Measurements from ENCODE around the gene MISP3. TPM values are rescaled to one million over a fixed set of nuclear protein-coding genes. Genes with fewer than 3 reads are reported as not detected.

Gene MISP3
- total RNA-seq, 6 experiments from 2014 or later: 0.62 to 1.2 (median 0.88) TPM

DNA sequence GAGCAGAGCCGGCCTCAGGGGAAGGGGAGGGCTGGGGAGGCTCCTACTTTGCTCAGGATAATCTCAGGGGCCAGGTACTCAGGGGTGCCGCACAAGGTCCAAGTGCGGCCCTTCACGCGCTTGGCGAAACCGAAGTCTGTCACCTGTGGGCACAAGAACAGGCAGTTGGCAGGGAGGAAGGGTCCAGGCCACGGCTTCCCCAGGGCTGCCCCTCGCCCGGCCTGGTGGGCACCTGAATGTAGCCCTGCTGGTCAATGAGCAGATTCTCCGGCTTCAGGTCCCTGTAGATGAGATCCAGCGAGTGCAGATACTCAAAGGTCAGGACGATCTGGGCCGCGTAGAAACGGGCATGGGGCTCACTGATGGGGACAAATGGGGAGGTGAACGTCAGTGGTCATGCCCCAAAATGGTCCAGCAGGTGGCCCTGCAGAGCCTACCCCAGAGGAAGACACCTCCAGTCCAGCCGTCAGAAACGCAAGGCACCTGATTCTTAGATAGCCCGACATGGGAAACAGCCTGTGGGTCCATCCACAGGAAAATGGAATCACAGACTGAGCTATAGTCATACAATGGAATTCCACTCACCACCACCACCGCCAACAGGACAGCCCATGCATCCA is 25.1 kb downstream of the MISP3 start:
- peaks cover 2% of the 10 kb centered on the region; the same call in 1 of the 2 replicates for H3K27me3 Mint-ChIP-seq (ENCODE audit: insufficient read depth)
- H3K36me3 Mint-ChIP-seq (ENCODE audit: low read depth): peaks cover 34% of the 10 kb centered on the region
- H3K4me3 Mint-ChIP-seq: no peak overlapping the region
- DNase-seq: no peak
- TF ChIP-seq, protein P1, sequence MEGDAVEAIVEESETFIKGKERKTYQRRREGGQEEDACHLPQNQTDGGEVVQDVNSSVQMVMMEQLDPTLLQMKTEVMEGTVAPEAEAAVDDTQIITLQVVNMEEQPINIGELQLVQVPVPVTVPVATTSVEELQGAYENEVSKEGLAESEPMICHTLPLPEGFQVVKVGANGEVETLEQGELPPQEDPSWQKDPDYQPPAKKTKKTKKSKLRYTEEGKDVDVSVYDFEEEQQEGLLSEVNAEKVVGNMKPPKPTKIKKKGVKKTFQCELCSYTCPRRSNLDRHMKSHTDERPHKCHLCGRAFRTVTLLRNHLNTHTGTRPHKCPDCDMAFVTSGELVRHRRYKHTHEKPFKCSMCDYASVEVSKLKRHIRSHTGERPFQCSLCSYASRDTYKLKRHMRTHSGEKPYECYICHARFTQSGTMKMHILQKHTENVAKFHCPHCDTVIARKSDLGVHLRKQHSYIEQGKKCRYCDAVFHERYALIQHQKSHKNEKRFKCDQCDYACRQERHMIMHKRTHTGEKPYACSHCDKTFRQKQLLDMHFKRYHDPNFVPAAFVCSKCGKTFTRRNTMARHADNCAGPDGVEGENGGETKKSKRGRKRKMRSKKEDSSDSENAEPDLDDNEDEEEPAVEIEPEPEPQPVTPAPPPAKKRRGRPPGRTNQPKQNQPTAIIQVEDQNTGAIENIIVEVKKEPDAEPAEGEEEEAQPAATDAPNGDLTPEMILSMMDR (IDR thresholded peaks at IDR 0.05): peak; percentile 42
- peaks cover 20% of the 10 kb centered on the region for H3K9me3 Mint-ChIP-seq
- no peak overlapping the region for H3K27ac Mint-ChIP-seq
- H3K4me1 Mint-ChIP-seq (ENCODE audit: low read depth): no peaks in the 10 kb centered on the region

DNA sequence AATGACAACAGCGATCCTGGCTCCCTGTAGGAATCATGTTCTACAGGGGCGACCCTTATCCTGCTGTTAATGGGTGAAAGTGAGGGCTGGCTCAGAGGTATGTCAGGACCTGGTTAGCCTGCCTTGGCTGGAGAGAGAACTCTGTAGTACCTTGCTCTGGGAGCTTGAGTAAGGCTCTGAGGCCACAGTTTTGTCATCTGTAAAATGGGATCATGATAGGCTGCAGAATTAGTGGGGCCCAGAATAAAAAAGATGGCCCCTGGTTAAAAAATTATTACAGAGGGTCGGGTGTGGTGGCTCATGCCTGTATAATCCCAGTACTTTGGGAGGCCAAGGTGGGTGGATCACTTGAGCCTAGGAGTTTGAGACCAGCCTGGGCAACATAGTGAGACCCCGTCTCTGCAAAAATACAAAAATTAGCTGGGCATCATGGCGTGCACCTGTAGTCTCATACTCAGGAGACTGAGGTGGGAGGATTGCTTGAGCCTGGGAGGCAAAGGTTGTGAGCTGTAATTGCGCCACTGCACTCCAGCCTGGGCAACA is 28.5 kb downstream of the MISP3 start:
- Mint-ChIP-seq H3K36me3 (ENCODE audit: low read depth) (peaks cover 15% of the 10 kb centered on the region; the same call in 1 of the 2 replicates), H3K9me3 (no peaks in the 10 kb centered on the region), H3K4me1 (ENCODE audit: low read depth) (no peaks in the 10 kb centered on the region), H3K27ac (no peak overlapping the region), H3K27me3 (ENCODE audit: insufficient read depth) (no peaks in the 10 kb centered on the region; the same call in 1 of the 2 replicates), H3K4me3 (no peak overlapping the region)
- TF ChIP-seq, protein P1 (IDR thresholded peaks at IDR 0.05): no peak
- no peak for DNase-seq

DNA sequence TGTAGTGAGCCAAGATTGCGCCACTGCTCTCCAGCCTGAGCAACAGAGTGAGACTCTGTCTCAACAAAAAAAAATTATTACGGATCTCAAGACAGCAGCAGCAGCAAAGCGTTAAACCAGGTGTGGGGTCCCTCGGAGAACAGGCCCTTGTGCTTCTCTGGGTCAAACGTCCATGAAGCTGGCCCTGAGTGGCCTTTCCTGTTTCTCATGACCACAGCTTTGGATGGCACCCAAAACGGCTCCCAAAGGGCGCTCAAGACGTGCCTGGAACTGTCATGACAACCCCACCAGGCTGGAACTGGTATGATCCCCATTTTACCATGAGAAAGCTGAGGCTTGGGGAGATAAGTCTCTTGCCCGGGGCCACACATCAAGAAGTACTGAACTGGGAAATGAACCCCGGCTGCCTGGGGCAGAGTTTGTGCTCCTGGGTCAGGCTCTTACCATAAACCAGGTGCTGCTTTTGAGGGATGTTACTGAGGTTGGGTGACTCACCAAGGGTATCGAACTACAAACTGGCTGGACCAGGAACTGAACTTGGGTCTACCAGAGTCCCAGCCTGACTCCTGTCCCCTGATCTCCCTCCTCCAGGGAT is 29.6 kb downstream of the MISP3 start:
- Mint-ChIP-seq H3K9me3 (no peaks in the 10 kb centered on the region), H3K4me3 (no peak overlapping the region), H3K36me3 (ENCODE audit: low read depth) (peaks cover 9% of the 10 kb centered on the region; the same call in 1 of the 2 replicates), H3K27ac (no peak overlapping the region), H3K27me3 (ENCODE audit: insufficient read depth) (no peaks in the 10 kb centered on the region; the same call in 1 of the 2 replicates), H3K4me1 (ENCODE audit: low read depth) (no peaks in the 10 kb centered on the region)
- DNase-seq: no peak
- TF ChIP-seq, protein P1 (IDR thresholded peaks at IDR 0.05): no peak

DNA sequence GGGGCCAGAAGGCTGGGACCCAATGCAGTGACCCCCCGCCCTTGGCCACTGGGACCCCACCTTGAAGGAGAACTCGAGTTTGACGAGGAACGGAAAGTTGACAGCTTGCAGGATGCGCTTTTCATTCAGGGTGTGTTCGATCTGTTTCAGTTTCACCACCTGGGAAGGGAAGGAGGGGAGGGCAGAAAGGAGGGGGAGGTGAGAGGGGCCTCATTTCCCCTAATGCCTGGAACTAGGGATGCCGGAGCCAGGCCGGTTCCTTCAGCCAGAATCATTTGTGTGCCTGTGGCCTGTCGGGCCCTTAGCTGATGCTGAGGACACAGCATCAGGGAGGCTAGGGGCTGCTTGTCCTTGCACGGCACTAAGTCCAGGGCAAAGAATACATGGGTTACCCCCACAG is 30.2 kb downstream of the MISP3 start:
- no peaks in the 10 kb centered on the region for H3K27me3 Mint-ChIP-seq (ENCODE audit: insufficient read depth)
- no peaks in the 10 kb centered on the region for H3K9me3 Mint-ChIP-seq
- TF ChIP-seq, protein P1 (IDR thresholded peaks at IDR 0.05): no peak
- H3K27ac Mint-ChIP-seq: no peak overlapping the region
- H3K4me1 Mint-ChIP-seq (ENCODE audit: low read depth): no peaks in the 10 kb centered on the region
- peaks cover 8% of the 10 kb centered on the region; the same call in 1 of the 2 replicates for H3K36me3 Mint-ChIP-seq (ENCODE audit: low read depth)
- DNase-seq: no peak
- no peak overlapping the region for H3K4me3 Mint-ChIP-seq

DNA sequence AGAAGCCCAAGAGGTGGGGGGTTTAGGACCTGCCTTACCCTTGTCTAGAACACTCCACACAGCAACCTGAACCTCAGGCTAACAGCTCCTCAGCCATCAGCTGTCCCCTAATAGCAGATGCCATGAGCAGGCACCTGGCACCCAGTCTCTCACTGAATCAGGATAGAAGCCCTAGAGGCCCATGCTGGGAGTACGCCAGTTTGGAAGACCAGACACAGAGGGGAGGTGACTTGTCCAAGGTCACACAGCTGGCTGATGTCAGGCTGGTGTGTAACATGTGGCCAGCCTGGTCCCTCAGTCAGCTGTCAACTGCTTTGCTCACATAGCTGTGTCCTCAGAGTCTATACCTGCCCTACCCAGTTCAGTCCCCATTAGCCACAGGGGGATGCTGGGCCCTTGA is 30.7 kb downstream of the MISP3 start:
- Mint-ChIP-seq H3K4me1 (ENCODE audit: low read depth) (no peaks in the 10 kb centered on the region), H3K36me3 (ENCODE audit: low read depth) (peaks cover 8% of the 10 kb centered on the region; the same call in 1 of the 2 replicates), H3K9me3 (no peaks in the 10 kb centered on the region), H3K27me3 (ENCODE audit: insufficient read depth) (no peaks in the 10 kb centered on the region; the same call in 1 of the 2 replicates), H3K4me3 (no peak overlapping the region), H3K27ac (no peak overlapping the region)
- no peak for DNase-seq
- TF ChIP-seq, protein P1 (IDR thresholded peaks at IDR 0.05): no peak

Data from HFFc6 (cell line).